AG09319 (cell line): ENCODE measurements around the gene PRR18.
A peak's percentile ranks its signal among the peaks of the same experiment; 100 is the strongest.

Experiments
- DNase-seq: peaks from one replicate; pipeline ENCODE4 v3.0.0-alpha.2; 2010; ENCODE audit warnings: low read depth; ENCODE audit errors: extremely low read depth
- CTCF ChIP-seq: IDR thresholded peaks from 2 replicates; pipeline ENCODE4 v1.5.1; 2011; ENCODE audit warnings: low read depth, mild to moderate bottlenecking, inconsistent platforms, low read length, moderate library complexity

Gene PRR18

GRCh38 chr6:166317261-166318212 is 9.3 kb upstream of the PRR18 start:
- no peak for DNase-seq
- TF ChIP-seq CTCF, result no peak

GRCh38 chr6:166315436-166315835 is 7.2 kb upstream of the PRR18 start:
- no peak for DNase-seq
- TF ChIP-seq CTCF, result no peak

- DNase-seq, result no peak
- TF ChIP-seq CTCF, result no peak
Measured at GRCh38 chr6:166314454-166314853, 6.3 kb upstream of the PRR18 start.

- no peak for DNase-seq
- peak; percentile 70 for TF ChIP-seq CTCF
Measured at GRCh38 chr6:166313255-166314070, 5.3 kb upstream of the PRR18 start.

- DNase-seq, result no peak
- TF ChIP-seq CTCF, result no peak
Measured at GRCh38 chr6:166312832-166313231, 4.6 kb upstream of the PRR18 start.

- no peak for TF ChIP-seq CTCF
- no peak for DNase-seq
Measured at GRCh38 chr6:166310634-166311033, 2.4 kb upstream of the PRR18 start.

- DNase-seq, result no peak
- no peak for TF ChIP-seq CTCF
Measured at GRCh38 chr6:166309977-166310376, 1.8 kb upstream of the PRR18 start.
